Nephron progenitor cell (in vitro differentiated cells): ENCODE results near the gene COPS6.

Experiments used
- DNase-seq: peaks from one replicate; pipeline ENCODE4 v3.0.0; 2021
- H3K27ac Mint-ChIP-seq: 2 replicates; pipeline ENCODE4 v1.8.0; 2021; ENCODE audit warnings: mild to moderate bottlenecking, moderate library complexity, mixed read lengths
- H3K27me3 Mint-ChIP-seq: 2 replicates; pipeline ENCODE4 v1.8.0; 2021; ENCODE audit warnings: mild to moderate bottlenecking, low read depth, mixed read lengths; ENCODE audit not compliant: poor library complexity
- H3K36me3 Mint-ChIP-seq: 2 replicates; pipeline ENCODE4 v1.8.0; 2021; ENCODE audit warnings: low read depth, mixed read lengths
- H3K4me1 Mint-ChIP-seq: 2 replicates; pipeline ENCODE4 v1.8.0; 2021; ENCODE audit warnings: mixed read lengths
- H3K4me3 Mint-ChIP-seq: 2 replicates; pipeline ENCODE4 v1.8.0; 2021; ENCODE audit warnings: mild to moderate bottlenecking, moderate library complexity, mixed read lengths
- H3K9me3 Mint-ChIP-seq: 2 replicates; pipeline ENCODE4 v1.8.0; 2021; ENCODE audit warnings: mild to moderate bottlenecking, moderate library complexity, mixed read lengths
- CTCF ChIP-seq: fragments of 200-600 bp; sonication (generic); IDR thresholded peaks from 2 replicates; pipeline ENCODE4 v1.5.0; 2021; ENCODE audit warnings: antibody characterized with exemption

The COPS6 gene

GRCh38 chr7:100118388-100119071, 29.8 kb downstream of the COPS6 start:
- H3K36me3 Mint-ChIP-seq: peaks cover 26% of the 10 kb centered on the region
- TF ChIP-seq CTCF: no peak
- no peak for DNase-seq

GRCh38 chr7:100119072-100119969, 30.6 kb downstream of the COPS6 start, which contains the start of the genes CNPY4 and TAF6:
TSS of gene CNPY4 (plus strand) at chr7:100119634. CDS start at chr7:100119745, 111 bp downstream.
TSS of gene TAF6 (minus strand) at chr7:100119358. CDS start at chr7:100114209, 5,149 bp downstream.
- peak; percentile 96 for DNase-seq
- Mint-ChIP-seq H3K36me3 (peaks cover 19% of the 10 kb centered on the region), H3K9me3 (no peaks in the 10 kb centered on the region)

More at GRCh38 chr7:100118388-100119071, 29.8 kb downstream of the COPS6 start:
- Mint-ChIP-seq H3K27ac (peak overlapping the region; percentile 100), H3K4me1 (peaks cover 34% of the 10 kb centered on the region), H3K27me3 (peaks cover 3% of the 10 kb centered on the region), H3K9me3 (no peaks in the 10 kb centered on the region), H3K4me3 (peak overlapping the region; percentile 98)

GRCh38 chr7:100119970-100120732, 31.4 kb downstream of the COPS6 start:
- peak; percentile 67 for DNase-seq
- Mint-ChIP-seq H3K27ac (peak overlapping the region; percentile 100), H3K36me3 (peaks cover 28% of the 10 kb centered on the region), H3K4me3 (peak overlapping the region; percentile 98), H3K9me3 (no peaks in the 10 kb centered on the region), H3K4me1 (peaks cover 40% of the 10 kb centered on the region), H3K27me3 (peaks cover 3% of the 10 kb centered on the region)
- no peak for TF ChIP-seq CTCF

More at GRCh38 chr7:100119072-100119969, 30.6 kb downstream of the COPS6 start, which contains the start of the genes CNPY4 and TAF6:
- H3K4me1 Mint-ChIP-seq: peaks cover 32% of the 10 kb centered on the region
- peaks cover 3% of the 10 kb centered on the region for H3K27me3 Mint-ChIP-seq
- peak within 1 kb of the TSS; percentile 98 for H3K4me3 Mint-ChIP-seq
- peak within 1 kb of the TSS; percentile 100 for H3K27ac Mint-ChIP-seq
- TF ChIP-seq CTCF: no peak

- H3K9me3 Mint-ChIP-seq: no peaks in the 10 kb centered on the region
- peak overlapping the region; percentile 98 for H3K4me3 Mint-ChIP-seq
- peak overlapping the region; percentile 31 for H3K27ac Mint-ChIP-seq
- H3K36me3 Mint-ChIP-seq: peaks cover 27% of the 10 kb centered on the region
- DNase-seq: no peak
- H3K27me3 Mint-ChIP-seq: peaks cover 3% of the 10 kb centered on the region
- TF ChIP-seq CTCF: no peak
- peaks cover 45% of the 10 kb centered on the region for H3K4me1 Mint-ChIP-seq
Measured at GRCh38 chr7:100120733-100121036, 31.9 kb downstream of the COPS6 start.

- Mint-ChIP-seq H3K36me3 (peaks cover 17% of the 10 kb centered on the region), H3K4me3 (no peak overlapping the region), H3K9me3 (no peaks in the 10 kb centered on the region), H3K27me3 (peaks cover 3% of the 10 kb centered on the region), H3K27ac (no peak overlapping the region), H3K4me1 (peaks cover 51% of the 10 kb centered on the region)
- no peak for TF ChIP-seq CTCF
- DNase-seq: no peak
Measured at GRCh38 chr7:100122067-100122466, 33.3 kb downstream of the COPS6 start.
